Breast epithelium (tissue), 3 donors: ENCODE measurements around the gene HDAC1.

Experiments
- POLR2A ChIP-seq: fragments of 450-650 bp; IDR thresholded peaks from one replicate; pipeline ENCODE4 v1.6.1; 2016; ENCODE audit warnings: antibody characterized with exemption, mild to moderate bottlenecking, moderate library complexity
- POLR2AphosphoS5 ChIP-seq, 3 donors: sonication (generic); formaldehyde crosslinking; IDR thresholded peaks; one replicate each; pipeline ENCODE4 v1.6.1; 2017; ENCODE audit warnings: antibody characterized with exemption in 3 of 3
- TF ChIP-seq, protein P1 (sequence below), 3 donors: fragments of 450-650 bp; IDR thresholded peaks; one replicate each; pipeline ENCODE4 v1.5.1; 2016 to 2017; ENCODE audit warnings: antibody characterized with exemption in 3 of 3, mild to moderate bottlenecking in 3 of 3, moderate library complexity in 3 of 3

DNA sequence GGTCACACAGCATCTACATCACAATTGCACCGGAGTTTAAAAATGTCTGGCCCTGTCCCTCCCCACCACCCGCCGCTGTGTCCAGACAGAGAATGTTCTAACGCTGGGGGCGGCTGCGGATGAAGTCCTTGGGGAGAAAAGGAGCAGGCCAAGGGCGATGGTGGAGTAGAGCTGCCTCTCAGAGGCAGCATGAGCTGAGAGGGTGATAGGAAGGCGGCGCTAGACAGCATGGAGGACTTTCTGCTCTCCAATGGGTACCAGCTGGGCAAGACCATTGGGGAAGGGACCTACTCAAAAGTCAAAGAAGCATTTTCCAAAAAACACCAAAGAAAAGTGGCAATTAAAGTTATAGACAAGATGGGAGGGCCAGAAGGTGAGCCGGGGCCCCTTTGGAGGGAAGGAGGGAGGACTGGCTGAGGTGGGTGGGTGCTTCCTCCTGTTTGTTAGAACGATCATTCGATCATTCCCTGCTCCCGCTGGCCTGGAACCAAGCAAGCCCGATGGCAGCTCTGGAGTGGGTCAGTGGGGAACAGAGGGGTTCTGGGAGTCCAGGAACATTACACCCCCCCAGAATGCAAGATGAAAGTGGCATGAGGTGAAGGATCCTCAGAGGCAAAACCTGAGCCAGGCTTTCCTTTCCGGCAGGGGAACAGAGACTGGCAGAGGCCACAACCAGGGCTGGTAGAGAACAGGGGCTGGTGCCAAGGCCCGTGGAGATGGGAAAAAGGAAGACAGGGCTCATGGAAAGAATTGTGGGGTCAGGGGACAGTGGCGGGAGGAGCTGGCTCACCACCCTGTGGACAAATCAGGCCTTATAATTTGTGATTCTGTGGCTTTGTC lies 70.8 kb downstream of the HDAC1 start, which contains the start of the genes FAM229A and TSSK3:
- TF ChIP-seq, protein P1, sequence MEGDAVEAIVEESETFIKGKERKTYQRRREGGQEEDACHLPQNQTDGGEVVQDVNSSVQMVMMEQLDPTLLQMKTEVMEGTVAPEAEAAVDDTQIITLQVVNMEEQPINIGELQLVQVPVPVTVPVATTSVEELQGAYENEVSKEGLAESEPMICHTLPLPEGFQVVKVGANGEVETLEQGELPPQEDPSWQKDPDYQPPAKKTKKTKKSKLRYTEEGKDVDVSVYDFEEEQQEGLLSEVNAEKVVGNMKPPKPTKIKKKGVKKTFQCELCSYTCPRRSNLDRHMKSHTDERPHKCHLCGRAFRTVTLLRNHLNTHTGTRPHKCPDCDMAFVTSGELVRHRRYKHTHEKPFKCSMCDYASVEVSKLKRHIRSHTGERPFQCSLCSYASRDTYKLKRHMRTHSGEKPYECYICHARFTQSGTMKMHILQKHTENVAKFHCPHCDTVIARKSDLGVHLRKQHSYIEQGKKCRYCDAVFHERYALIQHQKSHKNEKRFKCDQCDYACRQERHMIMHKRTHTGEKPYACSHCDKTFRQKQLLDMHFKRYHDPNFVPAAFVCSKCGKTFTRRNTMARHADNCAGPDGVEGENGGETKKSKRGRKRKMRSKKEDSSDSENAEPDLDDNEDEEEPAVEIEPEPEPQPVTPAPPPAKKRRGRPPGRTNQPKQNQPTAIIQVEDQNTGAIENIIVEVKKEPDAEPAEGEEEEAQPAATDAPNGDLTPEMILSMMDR (IDR thresholded peaks at IDR 0.05): no peak
- TF ChIP-seq POLR2A (no peak), POLR2AphosphoS5 (IDR thresholded peaks at IDR 0.05) (no peak)
